Keratinocyte (primary cell): Measurements from ENCODE around the gene MAB21L1. TPM values are rescaled to one million over a fixed set of nuclear protein-coding genes. Genes with fewer than 3 reads are reported as not detected.

Experiments used
- DNase-seq: peaks from one replicate; pipeline ENCODE4 v3.0.0-alpha.2; 2011; ENCODE audit warnings: low read depth, missing footprints, low spot score
- FAIRE-seq: peaks from 2 replicates; lab custom pipeline; 2011; peaks lifted over from hg19 to GRCh38; lab: Jason Lieb, UNC
- H2AFZ ChIP-seq: 2 replicates; pipeline ENCODE4 v1.6.0; 2012; ENCODE audit warnings: low read length, control low read depth, inconsistent platforms; ENCODE audit not compliant: control insufficient read depth
- H3K27ac ChIP-seq: 2 replicates; pipeline ENCODE4 v1.5.1; 2011; ENCODE audit warnings: low read length; ENCODE audit not compliant: control insufficient read depth, insufficient read depth
- H3K27me3 ChIP-seq: 3 replicates; pipeline ENCODE4 v1.6.0; 2011; ENCODE audit warnings: low read length; ENCODE audit not compliant: control insufficient read depth, insufficient read depth; ENCODE audit errors: extremely low read depth
- H3K36me3 ChIP-seq, 2 experiments: 2 replicates in 1 of 2; 3 replicates in 1 of 2; pipeline ENCODE4 v1.5.1; 2011; ENCODE audit warnings: low read length in 2 of 2, mild to moderate bottlenecking in 1 of 2; ENCODE audit not compliant: control insufficient read depth in 2 of 2, insufficient read depth in 2 of 2; ENCODE audit errors: extremely low read depth in 1 of 2
- H3K4me1 ChIP-seq: 3 replicates; pipeline ENCODE4 v1.5.1; 2011; ENCODE audit warnings: low read length; ENCODE audit not compliant: control insufficient read depth, insufficient read depth; ENCODE audit errors: extremely low read depth
- H3K4me2 ChIP-seq: 3 replicates; pipeline ENCODE4 v1.6.0; 2011; ENCODE audit warnings: low read depth, low read length; ENCODE audit not compliant: control insufficient read depth, insufficient read depth; ENCODE audit errors: extremely low read depth
- H3K4me3 ChIP-seq, 3 experiments: fragments of 200-600 bp in 1 of 3; sonication (generic) in 1 of 3; 2 replicates in 2 of 3; 3 replicates in 1 of 3; pipeline ENCODE4 v1.5.1; 2011 to 2016; ENCODE audit warnings: low read length in 3 of 3, mild to moderate bottlenecking in 3 of 3, control low read depth in 2 of 3, inconsistent platforms in 1 of 3, low read depth in 1 of 3, mixed read lengths in 1 of 3, mixed run types in 1 of 3, moderate library complexity in 1 of 3; ENCODE audit not compliant: control insufficient read depth in 2 of 3, insufficient read depth in 2 of 3; ENCODE audit errors: extremely low read depth in 1 of 3
- H3K79me2 ChIP-seq: 2 replicates; pipeline ENCODE4 v1.6.0; 2012; ENCODE audit warnings: low read length; ENCODE audit not compliant: control insufficient read depth, insufficient read depth
- H3K9ac ChIP-seq: 3 replicates; pipeline ENCODE4 v1.6.0; 2011; ENCODE audit warnings: low read length; ENCODE audit not compliant: control insufficient read depth, insufficient read depth; ENCODE audit errors: extremely low read depth
- H3K9me1 ChIP-seq: 3 replicates; pipeline ENCODE4 v1.6.0; 2011; ENCODE audit warnings: low read length; ENCODE audit not compliant: control insufficient read depth, insufficient read depth; ENCODE audit errors: extremely low read depth
- H3K9me3 ChIP-seq: 2 replicates; pipeline ENCODE4 v1.5.1; 2012; ENCODE audit warnings: low read depth, low read length; ENCODE audit not compliant: control insufficient read depth
- H4K20me1 ChIP-seq: 3 replicates; pipeline ENCODE4 v1.6.0; 2011; ENCODE audit warnings: low read length; ENCODE audit not compliant: control insufficient read depth, insufficient read depth; ENCODE audit errors: extremely low read depth
- EZH2 ChIP-seq: IDR thresholded peaks from one replicate; pipeline ENCODE4 v1.6.1; 2012; ENCODE audit warnings: inconsistent platforms, mild to moderate bottlenecking, low read length, moderate library complexity
- dilution Hi-C: fragments of 300-500 bp; cut with MboI; formaldehyde crosslinking; loops from one replicate; pipeline ENCODE4 v1.7.0; 2020; ENCODE audit warnings: low sequenced_read_pairs; ENCODE audit not compliant: extremely low pct_ligation_motif_present
- polyA plus RNA-seq, 5 experiments: library from polyadenylated mRNA; depleted of rRNA in 3 of 5; stranded (reverse) in 3 of 5; stranded (forward) in 1 of 5; unstranded in 1 of 5; fragments of >200 nt; gene quantifications; 1 replicate in 1 of 5; 2 replicates in 3 of 5; 3 replicates in 1 of 5; pipeline versions ENCODE4 v1.2.1 to v1.2.3, GENCODE V29; 2011 to 2012; ENCODE audit warnings: missing spikeins in 2 of 5, low read depth in 1 of 5, low replicate concordance in 1 of 5
- TF ChIP-seq, protein P1 (sequence below), 3 experiments: IDR thresholded peaks in 1 of 3; conservative IDR thresholded peaks in 1 of 3; optimal IDR thresholded peaks in 1 of 3; 2 replicates in 2 of 3; 3 replicates in 1 of 3; pipeline versions ENCODE3 to v1.5.1; 2011; ENCODE audit warnings: low read length in 3 of 3, mild to moderate bottlenecking in 3 of 3, moderate library complexity in 2 of 3, control low read depth in 1 of 3, inconsistent platforms in 1 of 3; ENCODE audit not compliant: insufficient read depth in 2 of 3; ENCODE audit errors: extremely low read depth in 1 of 3

Gene MAB21L1
- polyA plus RNA-seq, 1 donor (not counting 4 experiments of a cell fraction or from before 2014, with no cell fraction given), result not detected

DNA sequence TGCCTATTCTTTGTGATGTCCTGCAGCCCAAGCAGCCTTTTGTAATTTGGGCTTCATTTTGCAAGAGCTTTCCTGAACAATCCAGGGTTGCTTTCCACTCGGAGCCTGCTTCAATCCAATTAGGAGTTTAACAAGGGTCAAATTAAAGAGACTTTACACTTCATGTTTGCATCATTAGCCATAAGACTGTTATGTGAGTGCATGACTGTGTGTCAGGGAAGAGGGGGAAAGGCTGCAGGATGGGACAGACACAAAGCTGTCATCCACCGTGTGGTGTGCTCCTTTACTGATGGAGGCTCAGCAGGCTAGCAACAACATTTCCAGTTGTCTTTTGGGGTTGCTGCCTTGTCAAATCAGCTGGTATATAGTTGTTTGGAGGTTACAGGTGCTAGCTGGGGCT lies 23.7 kb upstream of the MAB21L1 start:
- Histone ChIP-seq H3K4me1 (no peaks in the 10 kb centered on the region), H3K9me3 (no peaks in the 10 kb centered on the region), H3K4me2 (no peak overlapping the region), H3K79me2 (no peaks in the 10 kb centered on the region), H3K9ac (no peak overlapping the region), H3K27ac (no peak overlapping the region), H3K27me3 (no peaks in the 10 kb centered on the region), H3K9me1 (no peaks in the 10 kb centered on the region), H4K20me1 (no peaks in the 10 kb centered on the region), H2AFZ (no peak overlapping the region), H3K36me3 (no peaks in the 10 kb centered on the region), H3K4me3 (no peak overlapping the region)
- DNase-seq, result no peak
- no peak for FAIRE-seq
- dilution Hi-C loops, result no loop called here
- TF ChIP-seq EZH2, result no peak
- TF ChIP-seq, protein P1, sequence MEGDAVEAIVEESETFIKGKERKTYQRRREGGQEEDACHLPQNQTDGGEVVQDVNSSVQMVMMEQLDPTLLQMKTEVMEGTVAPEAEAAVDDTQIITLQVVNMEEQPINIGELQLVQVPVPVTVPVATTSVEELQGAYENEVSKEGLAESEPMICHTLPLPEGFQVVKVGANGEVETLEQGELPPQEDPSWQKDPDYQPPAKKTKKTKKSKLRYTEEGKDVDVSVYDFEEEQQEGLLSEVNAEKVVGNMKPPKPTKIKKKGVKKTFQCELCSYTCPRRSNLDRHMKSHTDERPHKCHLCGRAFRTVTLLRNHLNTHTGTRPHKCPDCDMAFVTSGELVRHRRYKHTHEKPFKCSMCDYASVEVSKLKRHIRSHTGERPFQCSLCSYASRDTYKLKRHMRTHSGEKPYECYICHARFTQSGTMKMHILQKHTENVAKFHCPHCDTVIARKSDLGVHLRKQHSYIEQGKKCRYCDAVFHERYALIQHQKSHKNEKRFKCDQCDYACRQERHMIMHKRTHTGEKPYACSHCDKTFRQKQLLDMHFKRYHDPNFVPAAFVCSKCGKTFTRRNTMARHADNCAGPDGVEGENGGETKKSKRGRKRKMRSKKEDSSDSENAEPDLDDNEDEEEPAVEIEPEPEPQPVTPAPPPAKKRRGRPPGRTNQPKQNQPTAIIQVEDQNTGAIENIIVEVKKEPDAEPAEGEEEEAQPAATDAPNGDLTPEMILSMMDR (optimal IDR thresholded peaks at IDR 0.05 in 1 of 3, IDR thresholded peaks at IDR 0.05 in 1 of 3, conservative IDR thresholded peaks at IDR 0.05 in 1 of 3; ENCODE audit: extremely low read depth in 1 of 3, insufficient read depth in 2 of 3, low read length in 3 of 3), result no peak

DNA sequence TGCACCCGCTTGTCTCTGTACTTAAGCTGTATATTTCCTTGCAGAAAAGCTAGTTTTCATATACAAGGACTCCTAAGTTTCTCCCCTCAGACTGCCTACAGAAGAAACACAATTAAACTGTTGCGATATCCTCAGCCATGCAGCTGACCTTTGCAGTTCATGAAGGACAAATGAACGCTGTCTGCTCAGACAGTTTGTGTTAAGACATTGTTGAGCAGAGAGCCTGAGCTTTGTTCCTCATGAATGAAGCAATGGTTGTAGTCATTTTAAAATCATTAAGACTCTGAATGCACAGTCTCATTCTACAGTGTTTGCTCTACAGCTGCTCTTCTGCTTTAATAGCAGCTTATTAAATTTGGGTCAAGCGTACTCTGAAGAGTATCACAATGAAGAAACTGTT lies 23.2 kb upstream of the MAB21L1 start:
- Histone ChIP-seq H3K9me1 (no peaks in the 10 kb centered on the region), H3K9me3 (no peaks in the 10 kb centered on the region), H3K4me2 (no peak overlapping the region), H3K27ac (no peak overlapping the region), H3K4me1 (no peaks in the 10 kb centered on the region), H3K36me3 (no peaks in the 10 kb centered on the region), H2AFZ (no peak overlapping the region), H3K9ac (no peak overlapping the region), H3K79me2 (no peaks in the 10 kb centered on the region), H3K4me3 (no peak overlapping the region), H3K27me3 (no peaks in the 10 kb centered on the region), H4K20me1 (no peaks in the 10 kb centered on the region)
- TF ChIP-seq, protein P1 (optimal IDR thresholded peaks at IDR 0.05 in 1 of 3, IDR thresholded peaks at IDR 0.05 in 1 of 3, conservative IDR thresholded peaks at IDR 0.05 in 1 of 3; ENCODE audit: extremely low read depth in 1 of 3, insufficient read depth in 2 of 3, low read length in 3 of 3), result no peak
- TF ChIP-seq EZH2, result no peak
- DNase-seq (no peak), FAIRE-seq (no peak)
- dilution Hi-C loops, result no loop called here
